IMR-90 (cell line): ENCODE measurements around the gene CDH23. TPM values are rescaled to one million over a fixed set of nuclear protein-coding genes. Genes with fewer than 3 reads are reported as not detected.

Experiments used
- ATAC-seq: fragments of 200-7000 bp; cut with Tn5 transposase; 2 replicates; pipeline ENCODE4 v1.9.1; 2020; ENCODE audit warnings: low read depth, mild to moderate bottlenecking, moderate library complexity
- BruUV-seq: library from RNA; stranded (reverse); fragments of 400-500 nt; replicated peaks from 2 replicates; lab custom pipeline; 2021; lab: Mats Ljungman, UMichigan
- CTCF ChIA-PET: fragments of 300-600 bp; formaldehyde crosslinking; extraction: SDS; loops from one replicate; lab custom pipeline; 2021; ENCODE audit warnings: antibody characterized with exemption; lab: Yijun Ruan, JAX
- POLR2A ChIA-PET: fragments of 300-600 bp; sonication (Branson Sonifier 250); formaldehyde crosslinking; loops from one replicate; lab custom pipeline; 2022; ENCODE audit warnings: antibody characterized with exemption; ENCODE audit not compliant: unreplicated experiment; lab: Charles Lee
- DNase-seq: peaks from one replicate; pipeline ENCODE4 v3.0.0; 2013
- H2AFZ ChIP-seq: replicated peaks from 2 replicates; pipeline ENCODE3; 2013; ENCODE audit warnings: low read length, mild to moderate bottlenecking; ENCODE audit not compliant: poor library complexity
- H2AK5ac ChIP-seq: 2 replicates; pipeline ENCODE4 v1.6.1; 2013; ENCODE audit warnings: low read depth, low read length, inconsistent platforms
- H2AK9ac ChIP-seq: replicated peaks from 2 replicates; pipeline ENCODE3; 2013; ENCODE audit warnings: mild to moderate bottlenecking, low read depth, low read length, moderate library complexity; ENCODE audit not compliant: poor library complexity
- H2BK120ac ChIP-seq: 2 replicates; pipeline ENCODE4 v1.6.1; 2013; ENCODE audit warnings: low read depth, low read length, inconsistent platforms
- H2BK15ac ChIP-seq: 3 replicates; pipeline ENCODE4 v1.6.1; 2013; ENCODE audit warnings: low read depth, low read length, inconsistent platforms
- H2BK20ac ChIP-seq: 2 replicates; pipeline ENCODE4 v1.6.1; 2013; ENCODE audit warnings: low read depth, mild to moderate bottlenecking, inconsistent platforms, low read length, moderate library complexity
- H2BK5ac ChIP-seq: 2 replicates; pipeline ENCODE4 v1.6.1; 2013; ENCODE audit warnings: mild to moderate bottlenecking, low read depth, low read length, inconsistent platforms; ENCODE audit not compliant: poor library complexity, severe bottlenecking
- H3K14ac ChIP-seq: replicated peaks from 2 replicates; pipeline ENCODE4 v1.6.1; 2013; ENCODE audit warnings: low read depth, low read length, inconsistent platforms
- H3K18ac ChIP-seq: 2 replicates; pipeline ENCODE4 v1.6.1; 2013; ENCODE audit warnings: low read depth, low read length, control low read depth
- H3K23ac ChIP-seq: 2 replicates; pipeline ENCODE4 v1.6.1; 2013; ENCODE audit warnings: low read depth, low read length, inconsistent platforms
- H3K27ac ChIP-seq: 2 replicates; pipeline ENCODE4 v1.5.1; 2013; ENCODE audit warnings: mild to moderate bottlenecking, control low read depth, low read length; ENCODE audit not compliant: insufficient read depth
- H3K27me3 ChIP-seq: 2 replicates; pipeline ENCODE4 v1.6.1; 2013; ENCODE audit warnings: low read length; ENCODE audit not compliant: control insufficient read depth, insufficient read depth
- H3K36me3 ChIP-seq: 2 replicates; pipeline ENCODE4 v1.6.1; 2013; ENCODE audit warnings: low read length, mixed read lengths; ENCODE audit not compliant: control insufficient read depth, insufficient read depth
- H3K4ac ChIP-seq: 2 replicates; pipeline ENCODE4 v1.6.1; 2013; ENCODE audit warnings: low read depth, low read length, inconsistent platforms
- H3K4me1 ChIP-seq: 2 replicates; pipeline ENCODE4 v1.6.1; 2013; ENCODE audit warnings: low read length, mixed read lengths; ENCODE audit not compliant: control insufficient read depth, insufficient read depth
- H3K4me2 ChIP-seq: 2 replicates; pipeline ENCODE4 v1.6.1; 2013; ENCODE audit warnings: low read depth, mild to moderate bottlenecking, control low read depth, low read length, moderate library complexity
- H3K4me3 ChIP-seq: 2 replicates; pipeline ENCODE4 v1.5.1; 2013; ENCODE audit warnings: low read depth, mild to moderate bottlenecking, control low read depth, low read length, moderate library complexity; ENCODE audit not compliant: insufficient read depth
- H3K56ac ChIP-seq: 2 replicates; pipeline ENCODE4 v1.6.1; 2013; ENCODE audit warnings: low read length, inconsistent platforms; ENCODE audit not compliant: insufficient read depth; ENCODE audit errors: extremely low read depth
- H3K79me1 ChIP-seq, 2 experiments: 2 replicates each; pipeline ENCODE4 v1.6.1; 2013; ENCODE audit warnings: low read length in 2 of 2, inconsistent platforms in 1 of 2, low read depth in 1 of 2
- H3K9ac ChIP-seq: 2 replicates; pipeline ENCODE4 v1.6.1; 2013; ENCODE audit warnings: low read depth, low read length, control low read depth
- H3K9me1 ChIP-seq: 2 replicates; pipeline ENCODE4 v1.6.1; 2013; ENCODE audit warnings: low read length, inconsistent platforms; ENCODE audit not compliant: insufficient read depth
- H3K9me3 ChIP-seq: 2 replicates; pipeline ENCODE4 v1.6.1; 2013; ENCODE audit warnings: low read length; ENCODE audit not compliant: control insufficient read depth, insufficient read depth
- H4K20me1 ChIP-seq: 2 replicates; pipeline ENCODE4 v1.6.1; 2013; ENCODE audit warnings: low read length, inconsistent platforms; ENCODE audit not compliant: insufficient read depth
- H4K5ac ChIP-seq: 2 replicates; pipeline ENCODE4 v1.6.1; 2013; ENCODE audit warnings: mild to moderate bottlenecking, low read depth, low read length, control low read depth
- H4K8ac ChIP-seq, 2 experiments: 2 replicates each; pipeline ENCODE4 v1.6.1; 2013; ENCODE audit warnings: low read depth in 2 of 2, low read length in 2 of 2, control low read depth in 1 of 2, inconsistent platforms in 1 of 2
- H4K91ac ChIP-seq: 2 replicates; pipeline ENCODE4 v1.6.1; 2013; ENCODE audit warnings: low read depth, low read length, inconsistent platforms; ENCODE audit not compliant: insufficient read depth
- BHLHE40 ChIP-seq: fragments of 150-350 bp; IDR thresholded peaks from 2 replicates; pipeline ENCODE4 v1.6.1; 2016; ENCODE audit warnings: mild to moderate bottlenecking, low read depth, low read length
- CEBPB ChIP-seq: IDR thresholded peaks from 2 replicates; pipeline ENCODE4 v1.6.1; 2012; ENCODE audit warnings: low read depth, low read length, improper control_type of control experiment
- CHD1 ChIP-seq: IDR thresholded peaks from 2 replicates; pipeline ENCODE4 v1.6.1; 2012; ENCODE audit warnings: low read depth, low read length, improper control_type of control experiment
- FOS ChIP-seq: fragments of 150-350 bp; IDR thresholded peaks from 2 replicates; pipeline ENCODE4 v1.6.1; 2016; ENCODE audit warnings: low read depth, low read length
- MAFK ChIP-seq: IDR thresholded peaks from 2 replicates; pipeline ENCODE4 v1.6.1; 2012; ENCODE audit warnings: low read depth, low read length, improper control_type of control experiment
- MAZ ChIP-seq: IDR thresholded peaks from 2 replicates; pipeline ENCODE4 v1.6.1; 2012; ENCODE audit warnings: low read depth, mild to moderate bottlenecking, low read length, improper control_type of control experiment, moderate library complexity, borderline replicate concordance
- MXI1 ChIP-seq: IDR thresholded peaks from 2 replicates; pipeline ENCODE4 v1.6.1; 2012; ENCODE audit warnings: low read depth, mild to moderate bottlenecking, low read length, moderate library complexity, borderline replicate concordance
- NFE2L2 ChIP-seq: fragments of 150-350 bp; IDR thresholded peaks from 2 replicates; pipeline ENCODE4 v1.6.1; 2016; ENCODE audit warnings: low read depth, mild to moderate bottlenecking, low read length
- POLR2A ChIP-seq: IDR thresholded peaks from 2 replicates; pipeline ENCODE4 v1.6.1; 2012; ENCODE audit warnings: mild to moderate bottlenecking, low read depth, low read length
- RAD21 ChIP-seq: IDR thresholded peaks from 2 replicates; pipeline ENCODE4 v1.6.1; 2012; ENCODE audit warnings: low read length, improper control_type of control experiment
- RCOR1 ChIP-seq: IDR thresholded peaks from 2 replicates; pipeline ENCODE4 v1.6.1; 2012; ENCODE audit warnings: mild to moderate bottlenecking, low read length, improper control_type of control experiment; ENCODE audit not compliant: insufficient replicate concordance
- RFX5 ChIP-seq: IDR thresholded peaks from 2 replicates; pipeline ENCODE4 v1.8.0; 2012; ENCODE audit warnings: low read depth, mild to moderate bottlenecking, low read length, moderate library complexity
- SMC3 ChIP-seq: fragments of 150-350 bp; IDR thresholded peaks from 2 replicates; pipeline ENCODE4 v1.6.1; 2016; ENCODE audit warnings: low read depth, mild to moderate bottlenecking, antibody characterized with exemption, low read length, moderate library complexity
- WGBS, 2 experiments: methylation state at CpG; one replicate each; pipeline versions ENCODE4 v1.1.5 to v1.1.7; 2013; ENCODE audit warnings: missing lambda C conversion rate in 2 of 2; ENCODE audit not compliant: insufficient read length in 1 of 2; ENCODE audit errors: extremely low coverage in 2 of 2; 5-methylcytosine and 5-hydroxymethylcytosine counted together
- dilution Hi-C: fragments of 300-500 bp; cut with HindIII; formaldehyde crosslinking; loops from one replicate; pipeline ENCODE4 v1.14.3; 2018; ENCODE audit warnings: low sequenced_read_pairs; ENCODE audit not compliant: unreplicated experiment
- in situ Hi-C: fragments of 300-500 bp; cut with MboI; formaldehyde crosslinking; loops from 3 replicates; pipeline ENCODE4 v1.14.3; 2019; ENCODE audit warnings: low sequenced_read_pairs, inconsistent platforms, mixed read lengths
- intact Hi-C: fragments of 100-400 bp; cut with micrococcal nuclease; formaldehyde crosslinking; loops from 2 replicates; pipeline ENCODE4 v1.10.0; 2022
- polyA plus RNA-seq, 3 experiments: library from polyadenylated mRNA; depleted of rRNA; stranded (reverse); fragments of >200 nt; gene quantifications; 2 replicates each; pipeline ENCODE4 v1.2.3, GENCODE V29; 2012; ENCODE audit warnings: low replicate concordance in 1 of 3
- total RNA-seq: library from RNA; depleted of rRNA; stranded (reverse); fragments of >200 nt; gene quantifications from 2 replicates; pipeline ENCODE4 v1.2.3, GENCODE V29; 2012
- TF ChIP-seq, protein P1 (sequence below): fragments of 150-350 bp; IDR thresholded peaks from 2 replicates; pipeline ENCODE4 v1.6.1; 2017; ENCODE audit warnings: mild to moderate bottlenecking, antibody characterized with exemption, low read length, low read depth
- TF ChIP-seq, protein P2 (sequence below): conservative IDR thresholded peaks from 2 replicates; pipeline ENCODE4 v1.5.1; 2012; ENCODE audit warnings: mild to moderate bottlenecking, low read depth, low read length, improper control_type of control experiment

The CDH23 gene
- total and polyA plus RNA-seq, 2 of the 4 experiments (the other 2 are of a cell fraction) = under 0.01 to 0.03 TPM

DNA sequence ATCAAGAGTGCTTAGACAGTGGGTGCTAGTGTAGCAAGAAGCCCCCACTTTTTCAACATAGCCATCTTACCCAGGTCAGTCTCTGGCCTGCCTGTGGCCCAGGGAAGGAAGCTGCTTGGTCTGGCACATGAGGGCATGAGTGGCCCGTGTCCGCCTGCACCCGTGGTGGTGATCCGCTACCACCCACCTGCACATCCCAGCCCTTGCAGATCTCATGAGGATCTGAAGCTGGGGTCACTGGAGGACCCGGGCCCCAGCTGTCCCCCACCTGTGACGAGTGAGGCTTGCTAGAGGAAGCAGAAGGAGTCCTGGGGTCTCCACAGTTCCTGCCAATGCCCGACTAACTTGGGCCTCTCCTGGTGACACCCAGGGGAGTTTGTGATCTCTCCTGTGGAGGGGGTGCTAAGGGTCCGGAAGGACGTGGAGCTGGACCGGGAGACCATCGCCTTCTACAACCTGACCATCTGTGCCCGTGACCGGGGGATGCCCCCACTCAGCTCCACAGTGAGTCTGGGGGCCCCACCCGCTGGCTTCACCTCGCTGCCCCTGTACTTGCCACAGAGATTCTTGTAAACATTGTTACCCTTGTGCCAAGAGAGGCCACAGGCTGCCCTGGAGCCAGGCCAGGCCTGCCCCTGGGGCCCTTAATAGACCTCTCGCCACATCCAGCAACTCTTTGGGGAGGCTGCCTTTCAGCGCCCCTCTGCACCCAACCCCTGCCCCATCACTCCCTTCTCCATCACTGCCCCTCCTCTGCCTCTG lies 387.4 kb downstream of the CDH23 start:
- no peak overlapping the region for H2BK5ac ChIP-seq
- 76% methylated on average over 2 of the region's 17 CpGs; no CpG with 5 or more reads in 1 of the 2 experiments for WGBS, 2 experiments
- ATAC-seq (no peak), DNase-seq (no peak)
- no peak overlapping the region for H4K5ac ChIP-seq
- H2AFZ ChIP-seq = no peak overlapping the region
- peaks cover 64% of the 10 kb centered on the region for H3K27me3 ChIP-seq
- no peak overlapping the region for H3K27ac ChIP-seq
- in situ Hi-C loops = no loop called here
- ChIA-PET POLR2A (interaction anchor here (0.5 kb wide), 1 partner anchor 535 kb away, joined by 16 read pairs; no protein-coding TSS in a partner anchor), CTCF (no interaction called here)
- no peak overlapping the region for H3K4me2 ChIP-seq
- H2BK120ac ChIP-seq = no peak overlapping the region
- BruUV-seq = no TSS peak
- no peak overlapping the region for H2BK15ac ChIP-seq
- no peak overlapping the region for H3K56ac ChIP-seq
- no peak overlapping the region for H3K9ac ChIP-seq
- H3K23ac ChIP-seq = no peak overlapping the region
- no peak overlapping the region for H2AK5ac ChIP-seq
- no peak overlapping the region for H2AK9ac ChIP-seq
- H4K20me1 ChIP-seq = no peaks in the 10 kb centered on the region
- no peaks in the 10 kb centered on the region for H3K9me1 ChIP-seq
- no peak overlapping the region for H3K18ac ChIP-seq
- H3K79me1 ChIP-seq = no peaks in the 10 kb centered on the region
- H2BK20ac ChIP-seq = no peak overlapping the region
- intact Hi-C loops = no loop called here
- no peaks in the 10 kb centered on the region for H3K9me3 ChIP-seq
- H4K91ac ChIP-seq = no peak overlapping the region
- H3K36me3 ChIP-seq = no peaks in the 10 kb centered on the region
- H3K4ac ChIP-seq = no peak overlapping the region
- no peak overlapping the region for H4K8ac ChIP-seq
- dilution Hi-C loops = no loop called here
- no peak overlapping the region for H3K4me3 ChIP-seq
- no peaks in the 10 kb centered on the region for H3K4me1 ChIP-seq
- no peak overlapping the region for H3K14ac ChIP-seq
- TF ChIP-seq MAFK (no peak), POLR2A (no peak), MXI1 (no peak), CEBPB (no peak), RAD21 (no peak), RCOR1 (no peak), RFX5 (no peak), MAZ (no peak), NFE2L2 (no peak), FOS (no peak), BHLHE40 (no peak), SMC3 (no peak), CHD1 (no peak)
- TF ChIP-seq, protein P1, sequence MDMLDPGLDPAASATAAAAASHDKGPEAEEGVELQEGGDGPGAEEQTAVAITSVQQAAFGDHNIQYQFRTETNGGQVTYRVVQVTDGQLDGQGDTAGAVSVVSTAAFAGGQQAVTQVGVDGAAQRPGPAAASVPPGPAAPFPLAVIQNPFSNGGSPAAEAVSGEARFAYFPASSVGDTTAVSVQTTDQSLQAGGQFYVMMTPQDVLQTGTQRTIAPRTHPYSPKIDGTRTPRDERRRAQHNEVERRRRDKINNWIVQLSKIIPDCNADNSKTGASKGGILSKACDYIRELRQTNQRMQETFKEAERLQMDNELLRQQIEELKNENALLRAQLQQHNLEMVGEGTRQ = no peak
- TF ChIP-seq, protein P2, sequence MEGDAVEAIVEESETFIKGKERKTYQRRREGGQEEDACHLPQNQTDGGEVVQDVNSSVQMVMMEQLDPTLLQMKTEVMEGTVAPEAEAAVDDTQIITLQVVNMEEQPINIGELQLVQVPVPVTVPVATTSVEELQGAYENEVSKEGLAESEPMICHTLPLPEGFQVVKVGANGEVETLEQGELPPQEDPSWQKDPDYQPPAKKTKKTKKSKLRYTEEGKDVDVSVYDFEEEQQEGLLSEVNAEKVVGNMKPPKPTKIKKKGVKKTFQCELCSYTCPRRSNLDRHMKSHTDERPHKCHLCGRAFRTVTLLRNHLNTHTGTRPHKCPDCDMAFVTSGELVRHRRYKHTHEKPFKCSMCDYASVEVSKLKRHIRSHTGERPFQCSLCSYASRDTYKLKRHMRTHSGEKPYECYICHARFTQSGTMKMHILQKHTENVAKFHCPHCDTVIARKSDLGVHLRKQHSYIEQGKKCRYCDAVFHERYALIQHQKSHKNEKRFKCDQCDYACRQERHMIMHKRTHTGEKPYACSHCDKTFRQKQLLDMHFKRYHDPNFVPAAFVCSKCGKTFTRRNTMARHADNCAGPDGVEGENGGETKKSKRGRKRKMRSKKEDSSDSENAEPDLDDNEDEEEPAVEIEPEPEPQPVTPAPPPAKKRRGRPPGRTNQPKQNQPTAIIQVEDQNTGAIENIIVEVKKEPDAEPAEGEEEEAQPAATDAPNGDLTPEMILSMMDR = no peak
